HFF-Myc (cell line): ENCODE results near the gene SYNDIG1.

Source experiments
- DNase-seq: peaks from one replicate; pipeline ENCODE4 v3.0.0-alpha.2; 2011; ENCODE audit warnings: low read depth; ENCODE audit errors: extremely low read depth
- H3K4me3 ChIP-seq: replicated peaks from 2 replicates; pipeline ENCODE4 v1.5.1; 2011; ENCODE audit warnings: low read depth, mild to moderate bottlenecking, control low read depth, low read length
- CTCF ChIP-seq: IDR thresholded peaks from 2 replicates; pipeline ENCODE4 v1.5.1; 2012; ENCODE audit warnings: mild to moderate bottlenecking, low read depth, low read length, control low read depth; ENCODE audit errors: missing control alignments

SYNDIG1 gene

GRCh38 chr20:24469116-24469893 lies at the start of gene SYNDIG1:
SYNDIG1 (plus strand) TSS chr20:24469629; CDS start chr20:24543098, 73,469 bp downstream.
- DNase-seq = no peak
- no peak within 1 kb of the TSS for H3K4me3 ChIP-seq
- no peak for TF ChIP-seq CTCF

GRCh38 chr20:24419786-24420185 lies 49.6 kb upstream of the SYNDIG1 start:
- no peak for TF ChIP-seq CTCF
- DNase-seq = no peak

GRCh38 chr20:24420567-24420966 lies 48.9 kb upstream of the SYNDIG1 start:
- H3K4me3 ChIP-seq = no peak overlapping the region
- no peak for DNase-seq
- no peak for TF ChIP-seq CTCF

More at GRCh38 chr20:24419786-24420185, 49.6 kb upstream of the SYNDIG1 start:
- no peak overlapping the region for H3K4me3 ChIP-seq

GRCh38 chr20:24421071-24421470 lies 48.4 kb upstream of the SYNDIG1 start:
- TF ChIP-seq CTCF = no peak
- DNase-seq = no peak
- no peak overlapping the region for H3K4me3 ChIP-seq

GRCh38 chr20:24422091-24422760 lies 47.2 kb upstream of the SYNDIG1 start:
- H3K4me3 ChIP-seq = no peak overlapping the region

More at GRCh38 chr20:24422091-24422760, 47.2 kb upstream of the SYNDIG1 start:
- DNase-seq = no peak
- no peak for TF ChIP-seq CTCF
